Hepatic stellate cell (primary cell): ENCODE data around the gene CAPN2.

Source experiments
- DNase-seq: peaks from one replicate; pipeline ENCODE4 v3.0.0; 2011; ENCODE audit warnings: low spot score

Gene CAPN2

GRCh38 chr1:223702735-223703667, 9.3 kb upstream of the CAPN2 start:
- no peak for DNase-seq

- no peak for DNase-seq
Measured at GRCh38 chr1:223703668-223704013, 8.7 kb upstream of the CAPN2 start.

DNA sequence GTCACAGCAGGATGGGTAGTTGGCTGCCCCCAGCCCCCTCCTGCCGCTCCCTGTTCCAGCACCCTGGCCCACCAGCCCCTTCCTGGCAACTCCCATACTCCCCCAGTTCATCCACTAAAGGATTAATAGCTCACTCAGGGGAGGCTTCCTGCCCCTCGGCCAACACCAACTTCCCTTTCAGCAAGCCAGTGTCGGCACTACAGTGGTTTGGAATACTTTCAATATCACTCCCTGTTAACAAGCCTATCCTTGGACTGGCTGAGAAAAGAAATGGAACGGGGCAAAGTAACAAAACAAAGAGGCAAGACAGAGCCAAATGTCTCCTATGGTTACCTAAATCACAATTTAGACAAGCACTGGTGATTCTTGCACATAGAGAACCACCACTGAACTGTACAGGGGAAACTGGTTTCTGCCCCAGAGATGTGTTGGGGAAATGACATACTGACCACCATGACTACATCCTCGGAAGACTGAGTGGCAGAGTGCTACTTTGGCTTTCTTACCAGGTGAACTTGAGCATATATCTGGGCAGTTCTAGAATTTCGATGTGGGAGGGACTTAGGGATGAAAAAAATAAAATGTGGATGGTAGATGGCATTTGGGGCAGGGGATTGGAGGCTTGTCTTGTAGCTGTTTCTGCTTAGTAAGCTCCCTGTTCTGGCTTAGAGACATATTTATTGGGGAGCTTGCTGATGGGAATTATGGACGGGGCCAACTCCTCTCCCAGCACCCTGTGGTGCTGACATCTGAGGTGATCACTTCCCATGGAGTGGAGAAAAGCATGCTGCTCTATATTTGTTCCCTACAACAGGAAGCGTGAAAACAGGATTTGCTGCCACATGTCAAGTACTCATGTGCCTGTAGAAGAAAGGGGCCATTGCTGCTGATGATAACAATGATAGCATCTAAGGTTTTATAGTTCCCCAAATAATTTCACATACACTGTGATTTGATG, 7.1 kb upstream of the CAPN2 start:
- no peak for DNase-seq

DNA sequence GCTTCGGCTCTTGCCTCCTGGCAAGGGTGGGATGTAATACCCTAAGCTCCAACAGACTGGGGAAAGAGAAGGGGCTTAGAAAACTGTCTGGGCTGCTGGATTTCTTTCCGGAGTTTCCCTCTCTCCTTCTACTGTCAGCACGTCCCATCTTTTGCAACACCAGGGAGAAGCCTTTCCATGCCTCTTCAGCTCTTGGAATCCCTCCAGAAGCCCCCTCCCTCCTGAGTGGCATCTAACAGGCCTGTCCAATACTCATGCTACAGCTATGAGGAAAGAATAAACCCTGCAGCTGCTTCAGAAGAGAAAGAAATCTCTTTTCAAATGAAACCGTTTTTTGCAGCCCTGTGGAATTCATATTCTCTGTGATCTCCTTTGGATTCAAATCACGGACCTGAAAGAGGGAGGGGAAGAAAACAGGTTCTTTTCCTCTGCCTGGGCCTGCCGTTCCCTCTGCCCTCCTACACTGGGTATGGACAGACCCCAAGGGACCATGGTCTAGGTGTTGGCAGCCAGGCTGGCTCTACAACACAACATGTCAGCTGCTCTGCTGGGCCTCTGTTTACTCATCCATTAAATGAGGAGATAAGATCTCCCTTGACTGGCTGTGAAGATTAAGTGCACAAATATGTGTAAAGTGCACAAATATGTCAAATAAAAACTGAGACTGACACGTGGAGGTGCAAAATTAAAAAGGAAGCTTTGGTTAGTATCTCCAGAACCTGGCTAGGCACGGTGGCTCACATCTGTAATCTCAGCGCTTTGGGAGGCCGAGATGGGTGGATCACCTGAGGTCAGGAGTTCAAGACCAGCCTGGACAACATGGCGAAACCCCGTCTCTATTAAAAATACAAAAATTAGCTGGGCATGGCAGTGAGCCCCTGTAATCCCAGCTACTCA, 6.0 kb upstream of the CAPN2 start:
- DNase-seq: peak; percentile 65

GRCh38 chr1:223707256-223708000, 4.9 kb upstream of the CAPN2 start:
- DNase-seq: peak; percentile 87

- no peak for DNase-seq
Measured at GRCh38 chr1:223708001-223708359, 4.4 kb upstream of the CAPN2 start.

- DNase-seq: no peak
Measured at GRCh38 chr1:223708651-223709268, 3.6 kb upstream of the CAPN2 start.

GRCh38 chr1:223709598-223709997, 2.7 kb upstream of the CAPN2 start:
- peak; percentile 45 for DNase-seq

- no peak for DNase-seq
Measured at GRCh38 chr1:223710179-223711133, 1.9 kb upstream of the CAPN2 start.

DNA sequence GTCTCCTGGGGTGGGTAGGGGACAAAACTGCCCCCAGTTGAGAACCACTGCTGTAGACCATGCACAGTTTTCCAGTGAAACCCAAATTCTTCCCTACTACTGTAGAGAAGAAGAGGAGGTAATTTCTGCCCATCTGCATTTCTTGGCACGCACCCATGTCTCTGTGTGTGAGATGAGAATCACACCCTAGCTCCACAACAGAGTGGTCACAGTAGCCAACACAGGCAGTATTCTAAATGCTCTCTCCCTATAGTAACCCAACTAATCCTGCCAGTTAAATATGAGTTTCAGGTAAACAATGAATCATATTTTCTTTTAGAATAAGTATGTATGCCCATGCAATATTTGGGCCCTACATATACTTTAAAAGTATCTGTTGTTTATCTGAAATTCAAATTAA, 1.2 kb upstream of the CAPN2 start:
- DNase-seq: no peak

- DNase-seq: no peak
Measured at GRCh38 chr1:223711747-223712193, 569 bp upstream of the CAPN2 start.

- DNase-seq: no peak
Measured at GRCh38 chr1:223712850-223713474, 623 bp downstream of the CAPN2 start.

DNA sequence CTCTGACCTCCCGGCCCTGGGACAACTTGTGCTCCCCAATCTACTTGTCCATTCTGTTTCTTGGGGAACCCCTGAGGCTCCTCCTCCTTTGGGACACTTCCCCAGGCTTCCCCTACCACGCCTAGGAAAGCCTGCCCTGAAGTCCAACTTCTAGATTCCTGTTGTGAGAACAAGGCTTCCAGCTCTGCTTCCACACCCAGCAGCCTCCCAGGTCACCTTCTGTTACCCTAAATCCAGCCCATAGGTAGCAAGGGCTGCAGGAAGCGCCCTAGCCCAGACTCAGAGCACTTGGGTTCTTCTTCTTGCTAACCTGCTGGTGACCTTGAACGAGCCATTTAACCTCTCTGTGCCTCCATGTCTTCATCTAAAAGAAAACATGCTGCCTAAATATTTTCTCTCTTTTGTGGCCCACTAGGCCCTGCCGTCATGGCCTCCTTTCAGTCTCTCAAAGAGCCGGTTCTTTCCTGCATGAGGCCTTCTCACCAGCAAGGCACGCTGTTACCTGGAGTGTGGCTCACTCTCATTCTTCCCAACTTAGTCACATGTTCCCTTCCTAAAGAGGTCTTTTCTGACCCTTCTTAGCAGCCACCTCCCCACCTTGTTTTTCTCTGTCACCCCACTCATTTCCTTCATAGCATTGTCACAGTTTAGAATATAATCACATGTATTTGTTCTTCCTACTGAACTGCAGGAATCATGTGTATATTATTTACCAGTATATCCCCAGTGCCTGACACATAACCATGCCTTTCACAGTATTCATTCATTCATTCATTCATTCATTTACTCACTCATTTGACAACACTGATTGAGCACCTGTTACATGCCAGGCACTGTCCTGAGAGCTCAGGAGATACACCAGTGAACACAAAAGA, 1.4 kb downstream of the CAPN2 start:
- no peak for DNase-seq

- DNase-seq: no peak
Measured at GRCh38 chr1:223714421-223714724, 2.0 kb downstream of the CAPN2 start.

DNA sequence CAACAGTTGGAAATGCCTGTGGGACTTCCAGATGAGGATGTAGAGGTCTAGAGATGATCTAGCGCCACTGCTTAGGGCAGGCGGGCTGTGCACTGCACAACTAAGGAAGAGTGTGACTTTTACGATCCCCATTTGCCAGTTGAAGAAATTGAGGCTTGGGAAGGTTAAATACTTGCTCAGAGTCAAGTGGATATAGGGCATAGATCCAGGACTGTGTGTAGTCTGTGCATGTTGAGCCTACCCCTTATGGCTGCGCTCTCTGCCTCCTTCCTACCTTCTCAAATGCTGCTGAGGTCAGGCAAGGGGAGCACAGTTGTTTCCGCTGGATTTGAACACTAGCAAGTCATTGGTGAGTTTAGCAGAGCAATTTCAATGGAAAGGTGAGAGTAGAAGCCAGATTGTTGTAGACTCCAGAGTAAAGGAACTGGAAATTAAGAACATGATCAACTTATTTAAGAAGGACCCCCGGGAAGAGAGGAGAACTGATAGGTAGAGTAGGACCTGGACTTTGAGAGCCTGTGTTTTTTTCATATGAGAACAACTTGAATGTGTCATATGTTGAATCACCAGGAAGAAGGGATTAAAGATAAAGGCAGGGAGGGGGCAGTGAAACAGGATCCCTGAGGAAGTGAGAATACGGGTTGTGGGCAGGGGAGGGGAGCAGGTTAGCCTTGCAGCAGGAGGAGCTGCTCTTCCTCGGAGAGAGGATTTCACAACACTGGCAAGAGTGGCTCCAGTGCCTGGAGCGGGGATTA, 2.7 kb downstream of the CAPN2 start:
- no peak for DNase-seq

DNA sequence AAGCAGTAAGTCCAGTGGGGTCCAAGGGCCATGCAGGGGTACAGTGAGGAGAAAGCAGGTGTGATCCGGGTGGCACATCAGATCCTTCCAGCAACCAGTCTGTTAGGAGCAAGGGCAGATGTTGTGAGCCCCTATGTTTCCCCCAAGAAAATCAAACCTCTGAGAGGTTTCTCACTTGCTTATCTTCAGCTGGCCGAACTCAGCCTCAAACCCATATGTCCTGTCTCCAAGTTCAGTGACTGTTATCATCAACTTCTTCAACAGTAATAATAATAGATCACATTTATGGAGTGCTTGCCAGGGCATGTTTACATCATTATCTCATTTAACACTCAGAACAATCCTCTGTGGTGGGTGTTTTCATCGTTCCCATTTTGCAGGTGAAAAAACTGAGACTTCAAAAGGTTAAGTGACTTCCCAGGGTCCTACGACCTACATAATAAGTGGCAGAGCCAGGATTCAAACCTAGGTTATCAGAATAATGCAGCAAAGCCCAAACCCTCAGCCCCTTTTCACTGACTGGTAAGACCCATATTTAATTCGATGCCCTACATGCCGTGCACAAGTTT, 3.3 kb downstream of the CAPN2 start:
- no peak for DNase-seq

DNA sequence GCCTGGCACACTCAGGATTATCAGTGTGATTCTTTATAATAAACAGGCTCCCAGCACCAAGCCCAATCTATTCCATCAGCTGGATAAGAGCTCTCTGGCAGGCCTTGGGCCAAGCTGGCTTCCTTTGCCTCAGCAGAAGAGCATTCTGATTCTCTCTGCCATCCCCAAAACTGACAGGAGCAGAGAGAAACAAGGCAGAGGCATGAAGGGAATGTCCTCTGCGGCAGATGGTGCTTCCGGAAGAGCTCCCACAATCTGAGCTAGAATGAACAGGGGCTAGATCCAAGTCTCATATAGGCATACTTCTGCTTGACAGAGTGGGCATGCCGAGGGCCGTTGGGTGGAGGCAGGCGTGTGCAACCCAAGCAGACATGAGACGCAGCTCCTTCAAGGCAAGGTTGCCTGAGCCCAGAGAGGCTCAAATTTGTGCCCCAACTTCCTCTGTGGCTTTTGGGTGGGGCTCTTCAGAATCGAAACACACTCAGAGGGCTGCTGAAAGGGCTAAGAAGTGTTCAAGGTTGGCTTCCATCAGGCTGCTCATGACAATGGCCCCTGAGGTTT, 4.0 kb downstream of the CAPN2 start:
- no peak for DNase-seq
